Measurements from ENCODE around the gene RAB20.

GRCh38 chr13:110590577-110590976, 29.1 kb upstream of the RAB20 start:
- TF ChIP-seq CTCF (IDR thresholded peaks at IDR 0.05): no peak
- TF ChIP-seq POLR2AphosphoS5 (IDR thresholded peaks at IDR 0.05; ENCODE audit: low read depth, low read length): no peak
- TF ChIP-seq TCF7L2 (IDR thresholded peaks at IDR 0.05; ENCODE audit: low read depth, low read length): no peak
